Small intestine (tissue), 7 donors: ENCODE results near the gene LTBP4. TPM values are rescaled to one million over a fixed set of nuclear protein-coding genes. Genes with fewer than 3 reads are reported as not detected.

Experiments
- DNase-seq, 2 donors: peaks; one replicate each; pipeline versions ENCODE4 v3.0.0 to v3.0.0-alpha.2; 2013
- FAIRE-seq: peaks from 2 replicates; lab custom pipeline; 2012; peaks lifted over from hg19 to GRCh38; lab: Jason Lieb, UNC
- H3K27ac ChIP-seq, 3 donors: one replicate each; pipeline ENCODE4 v1.5.1; 2013; ENCODE audit warnings: low read length in 2 of 3, mild to moderate bottlenecking in 2 of 3, control low read depth in 1 of 3, inconsistent platforms in 1 of 3, low read depth in 1 of 3, moderate library complexity in 1 of 3
- H3K27me3 ChIP-seq, 3 donors: one replicate each; pipeline ENCODE4 v1.6.1; 2013; ENCODE audit warnings: low read length in 3 of 3, inconsistent platforms in 1 of 3; ENCODE audit not compliant: control insufficient read depth in 3 of 3, insufficient read depth in 3 of 3
- H3K36me3 ChIP-seq, 3 donors: one replicate each; pipeline ENCODE4 v1.6.1; 2013; ENCODE audit warnings: low read length in 3 of 3, inconsistent platforms in 1 of 3, low read depth in 1 of 3, mild to moderate bottlenecking in 1 of 3, moderate library complexity in 1 of 3; ENCODE audit not compliant: control insufficient read depth in 3 of 3, insufficient read depth in 2 of 3
- H3K4me1 ChIP-seq, 3 donors: one replicate each; pipeline ENCODE4 v1.6.1; 2013; ENCODE audit warnings: low read length in 2 of 3, inconsistent platforms in 1 of 3, low read depth in 1 of 3, mild to moderate bottlenecking in 1 of 3, moderate library complexity in 1 of 3; ENCODE audit not compliant: control insufficient read depth in 3 of 3, insufficient read depth in 2 of 3
- H3K4me3 ChIP-seq, 3 donors: one replicate each; pipeline ENCODE4 v1.5.1; 2013; ENCODE audit warnings: low read length in 3 of 3, control low read depth in 1 of 3, inconsistent platforms in 1 of 3, low read depth in 1 of 3, mild to moderate bottlenecking in 1 of 3, moderate library complexity in 1 of 3
- H3K9me3 ChIP-seq, 2 donors: one replicate each; pipeline ENCODE4 v1.6.1; 2013; ENCODE audit warnings: low read depth in 1 of 2, low read length in 1 of 2; ENCODE audit not compliant: control insufficient read depth in 2 of 2, insufficient read depth in 1 of 2
- WGBS, 3 donors: extraction: QIAGEN DNeasy Blood & Tissue Kit; methylation state at CpG; one replicate each; pipeline ENCODE4 v1.1.7; 2013; 5-methylcytosine and 5-hydroxymethylcytosine counted together
- polyA plus RNA-seq, 4 donors: library from polyadenylated mRNA; stranded (reverse) in 3 of 4; unstranded in 1 of 4; fragments of 200-250 nt in 3 of 4; fragments of 120-200 nt in 1 of 4; gene quantifications; one replicate each; pipeline versions ENCODE4 v1.2.1 to v1.2.3, GENCODE V29; 2013
- donor health status: healthy with polysubstance abuse.
- donor health status: control.
- donor health status: control.
- donor health status: Bipolar disorder and iron deficiency.
- donor health status: healthy.

The LTBP4 gene
- polyA plus RNA-seq, 4 donors, result 63.3 to 222 (median 116) TPM

DNA sequence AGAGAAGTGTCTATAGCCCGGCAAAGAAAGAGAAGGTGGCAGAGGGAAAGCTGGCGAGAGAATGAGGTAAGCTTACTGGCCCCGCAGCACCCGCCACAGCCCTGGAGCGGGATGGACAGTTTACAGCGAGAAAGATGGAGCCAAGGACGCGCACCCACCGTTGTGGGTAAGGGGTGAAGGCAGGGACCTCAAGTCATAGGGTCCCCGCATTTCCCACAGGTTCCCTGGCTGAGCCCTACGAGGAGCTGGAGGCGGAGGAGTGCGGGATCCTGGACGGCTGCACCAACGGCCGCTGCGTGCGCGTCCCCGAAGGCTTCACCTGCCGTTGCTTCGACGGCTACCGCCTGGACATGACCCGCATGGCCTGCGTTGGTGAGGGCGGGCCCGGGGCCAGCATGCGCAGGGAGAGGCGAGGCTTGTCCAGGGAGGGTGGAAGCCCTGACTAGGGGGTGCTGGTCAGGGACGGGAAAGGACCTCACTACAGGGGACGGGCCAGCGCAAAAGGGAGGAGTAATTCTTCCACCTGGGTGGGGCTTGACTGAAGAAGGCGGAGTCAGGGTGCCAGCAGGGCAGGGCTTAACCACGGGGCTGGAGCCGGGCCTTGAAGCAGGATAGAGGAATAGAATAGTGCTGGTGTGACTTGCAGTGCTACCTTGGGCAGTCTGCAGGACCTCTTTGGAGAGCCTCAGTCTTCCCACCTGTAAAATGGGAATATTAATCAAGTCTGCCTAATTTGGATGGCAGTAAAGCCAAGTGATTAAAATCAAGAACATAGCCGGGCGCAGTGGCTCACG lies 26.5 kb downstream of the LTBP4 start:
- WGBS, 3 donors, result 88 to 92% (median 90%) methylated on average over 39 of the region's 39 CpGs
- no peak overlapping the region for H3K4me3 ChIP-seq
- H3K27ac ChIP-seq, result no peak overlapping the region
- H3K27me3 ChIP-seq, result no peaks in the 10 kb centered on the region
- H3K9me3 ChIP-seq, result no peaks in the 10 kb centered on the region
- H3K4me1 ChIP-seq, result no peaks in the 10 kb centered on the region
- peaks cover 8 to 62% (median 12%) of the 10 kb centered on the region in 3 donors for H3K36me3 ChIP-seq
- FAIRE-seq (no peak), DNase-seq (no peak)

DNA sequence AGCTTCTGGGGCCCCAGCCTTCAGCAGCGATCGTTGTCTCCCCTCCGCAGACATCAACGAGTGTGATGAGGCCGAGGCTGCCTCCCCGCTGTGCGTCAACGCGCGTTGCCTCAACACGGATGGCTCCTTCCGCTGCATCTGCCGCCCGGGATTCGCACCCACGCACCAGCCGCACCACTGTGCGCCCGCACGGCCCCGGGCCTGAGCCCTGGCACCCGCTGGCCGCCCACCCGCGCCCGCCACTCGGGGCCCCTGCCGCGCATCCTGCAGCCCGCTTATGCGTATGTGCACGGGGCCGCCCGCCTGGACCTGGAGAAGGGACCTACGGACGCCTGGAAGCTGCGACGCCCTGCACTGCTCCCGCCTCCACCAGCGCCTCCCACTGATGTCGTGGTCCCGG lies 28.2 kb downstream of the LTBP4 start:
- Histone ChIP-seq H3K4me1 (peaks cover 0 to 2% (median 0%) of the 10 kb centered on the region in 3 donors), H3K27ac (no peak overlapping the region), H3K27me3 (no peaks in the 10 kb centered on the region), H3K4me3 (no peak overlapping the region), H3K36me3 (peaks cover 6 to 48% (median 8%) of the 10 kb centered on the region in 3 donors), H3K9me3 (no peaks in the 10 kb centered on the region)
- no peak for DNase-seq
- no peak for FAIRE-seq
- WGBS, 3 donors, result 95 to 97% (median 96%) methylated on average over 31 to 42 of the region's 42 CpGs

DNA sequence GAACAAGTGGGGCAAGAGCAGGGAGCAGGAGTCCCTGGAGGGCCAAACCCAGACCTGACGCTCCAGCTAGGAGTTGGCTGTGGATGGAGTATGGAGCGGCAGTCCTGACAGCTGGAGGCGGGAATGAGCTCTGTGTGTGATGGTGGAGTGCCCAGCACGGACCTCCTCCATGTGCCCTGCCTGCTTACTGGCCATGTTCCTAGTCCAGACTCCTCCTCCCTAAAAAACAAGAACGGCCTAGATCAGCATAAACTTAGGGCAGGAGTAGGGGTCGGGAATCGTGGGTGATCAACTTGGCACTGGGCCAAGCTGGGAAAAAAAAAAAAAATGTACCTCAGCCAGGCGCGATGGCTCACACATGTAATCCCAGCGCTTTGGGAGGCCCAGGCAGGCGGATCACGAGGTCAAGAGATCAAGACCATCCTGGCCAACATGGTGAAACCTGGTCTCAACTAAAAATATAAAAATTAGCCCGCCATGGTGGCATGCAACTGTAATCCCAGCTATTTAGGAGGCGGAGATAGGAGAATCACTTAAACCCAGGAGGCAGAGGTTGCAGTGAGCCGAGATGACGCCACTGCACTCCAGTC lies 29.5 kb downstream of the LTBP4 start:
- no peaks in the 10 kb centered on the region for H3K9me3 ChIP-seq
- FAIRE-seq (no peak), DNase-seq (no peak)
- 64 to 78% (median 65%) methylated on average over 16 of the region's 16 CpGs for WGBS, 3 donors
- H3K27me3 ChIP-seq, result peaks cover 0 to 4% (median 0%) of the 10 kb centered on the region in 3 donors
- peaks cover 0 to 2% (median 0%) of the 10 kb centered on the region in 3 donors for H3K4me1 ChIP-seq
- peaks cover 5 to 43% (median 8%) of the 10 kb centered on the region in 3 donors for H3K36me3 ChIP-seq
- no peak overlapping the region for H3K4me3 ChIP-seq
- no peak overlapping the region for H3K27ac ChIP-seq

DNA sequence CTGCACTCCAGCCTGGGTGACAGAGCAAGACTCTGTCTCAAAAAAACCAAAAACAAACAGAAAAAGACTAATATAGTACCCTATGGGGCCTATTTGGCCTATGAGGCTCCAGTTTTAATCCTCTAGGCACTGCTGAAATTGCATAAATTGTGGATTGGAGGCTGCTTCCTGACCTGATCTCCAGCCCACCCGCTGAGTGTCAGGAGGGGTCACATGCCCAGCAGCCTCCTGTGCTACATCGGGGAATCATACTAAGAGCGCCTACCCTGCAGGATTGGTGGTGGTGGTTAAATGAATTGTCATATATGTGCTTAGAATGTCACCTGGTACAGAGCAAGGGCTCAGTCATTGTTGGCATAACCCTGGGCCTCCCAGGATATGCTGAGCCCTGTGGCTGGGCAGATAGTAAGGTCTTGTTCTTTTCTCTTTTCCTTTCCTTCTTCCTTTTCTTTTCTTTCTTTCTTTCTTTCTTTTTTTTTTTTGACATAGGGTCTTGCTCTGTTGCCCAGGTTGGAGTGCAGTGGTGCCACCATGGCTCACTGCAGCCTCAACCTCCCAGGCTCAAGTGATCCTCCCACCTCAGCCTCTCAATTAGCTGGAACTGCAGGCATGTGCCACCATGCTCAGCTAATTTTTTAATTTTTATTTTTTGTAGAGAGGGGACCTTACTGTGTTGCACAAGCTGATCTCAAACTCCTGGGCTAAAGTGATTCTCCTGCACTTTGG lies 31.3 kb downstream of the LTBP4 start:
- Histone ChIP-seq H3K9me3 (no peaks in the 10 kb centered on the region), H3K27me3 (peaks cover 0 to 4% (median 0%) of the 10 kb centered on the region in 3 donors), H3K27ac (no peak overlapping the region), H3K36me3 (peaks cover 0 to 25% (median 8%) of the 10 kb centered on the region in 3 donors), H3K4me3 (no peak overlapping the region), H3K4me1 (peaks cover 0 to 2% (median 0%) of the 10 kb centered on the region in 3 donors)
- FAIRE-seq (no peak), DNase-seq (no peak)
- 85 to 89% (median 86%) methylated on average over 3 of the region's 3 CpGs for WGBS, 3 donors

DNA sequence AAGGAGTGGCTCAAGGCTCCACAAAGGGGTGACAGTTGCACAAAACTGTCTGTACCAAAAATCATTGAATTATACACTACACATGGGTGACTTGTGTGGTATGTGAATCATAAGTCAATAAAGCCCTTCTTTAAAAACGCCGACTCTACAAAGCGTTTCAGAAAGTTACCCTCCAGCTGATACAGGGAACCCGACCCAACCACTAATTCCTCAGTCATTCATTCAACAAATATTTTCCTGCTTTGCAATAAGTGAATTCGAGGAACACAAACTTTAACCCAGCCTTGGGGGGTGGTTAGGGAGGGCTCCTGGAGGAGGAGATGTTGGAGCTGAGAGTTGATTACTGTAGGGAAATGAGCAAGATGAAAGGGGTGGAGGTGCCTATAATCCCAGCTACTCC lies 32.0 kb downstream of the LTBP4 start:
- H3K4me3 ChIP-seq, result no peak overlapping the region
- WGBS, 3 donors, result 76 to 82% (median 81%) methylated on average over 5 of the region's 5 CpGs
- no peak overlapping the region for H3K27ac ChIP-seq
- H3K9me3 ChIP-seq, result no peaks in the 10 kb centered on the region
- FAIRE-seq, result no peak
- H3K4me1 ChIP-seq, result peaks cover 0 to 2% (median 0%) of the 10 kb centered on the region in 3 donors
- DNase-seq, result no peak
- peaks cover 0 to 18% (median 5%) of the 10 kb centered on the region in 3 donors for H3K36me3 ChIP-seq
- H3K27me3 ChIP-seq, result peaks cover 0 to 4% (median 0%) of the 10 kb centered on the region in 3 donors

DNA sequence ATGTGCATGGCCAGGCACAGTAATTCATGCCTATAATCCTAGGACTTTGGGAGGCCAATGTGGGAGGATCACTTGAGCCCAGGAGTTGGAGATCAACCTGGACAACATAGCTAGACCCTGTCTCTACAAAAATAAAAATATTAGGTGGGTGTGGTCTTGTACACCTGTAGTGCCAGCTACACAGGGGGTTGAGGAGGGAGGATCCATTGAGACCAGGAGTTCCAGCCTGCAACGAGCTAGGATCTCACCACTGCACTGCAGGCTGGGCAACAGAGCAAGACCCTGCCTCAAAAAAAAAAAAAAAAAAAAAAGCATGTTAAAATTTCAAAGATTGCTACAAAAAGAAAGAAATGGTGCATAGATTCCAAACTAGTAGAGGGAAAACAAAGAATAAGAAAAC lies 37.2 kb downstream of the LTBP4 start:
- H3K27ac ChIP-seq, result no peak overlapping the region
- no peaks in the 10 kb centered on the region for H3K9me3 ChIP-seq
- 56 to 72% (median 61%) methylated on average over 1 of the region's 1 CpG for WGBS, 3 donors
- H3K4me3 ChIP-seq, result no peak overlapping the region
- no peak for FAIRE-seq
- DNase-seq, result no peak
- H3K36me3 ChIP-seq, result no peaks in the 10 kb centered on the region
- peaks cover 0 to 2% (median 0%) of the 10 kb centered on the region in 3 donors for H3K4me1 ChIP-seq
- peaks cover 0 to 4% (median 0%) of the 10 kb centered on the region in 3 donors for H3K27me3 ChIP-seq

DNA sequence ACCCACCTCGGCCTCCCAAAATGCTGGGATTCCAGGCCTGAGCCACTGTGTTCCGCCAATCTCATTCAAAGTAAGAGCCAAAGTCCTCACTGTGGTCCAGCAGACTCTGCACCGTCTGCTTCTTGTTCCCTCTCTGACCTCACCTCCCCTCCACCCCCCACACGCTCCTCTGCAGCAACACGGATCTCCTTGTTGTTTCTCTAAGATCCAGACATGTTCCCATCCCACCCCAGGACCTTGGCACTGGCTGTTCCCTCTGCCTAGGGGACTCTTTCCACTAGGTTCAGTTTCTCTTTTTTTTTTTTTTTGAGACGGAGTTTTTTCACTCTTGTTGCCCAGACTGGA lies 38.4 kb downstream of the LTBP4 start:
- H3K9me3 ChIP-seq, result no peaks in the 10 kb centered on the region
- FAIRE-seq (no peak), DNase-seq (no peak)
- 68 to 78% (median 68%) methylated on average over 6 of the region's 6 CpGs for WGBS, 3 donors
- no peak overlapping the region for H3K4me3 ChIP-seq
- no peaks in the 10 kb centered on the region for H3K36me3 ChIP-seq
- peak overlapping the region in 1 of 3 donors; percentile 11 for H3K27ac ChIP-seq
- no peaks in the 10 kb centered on the region for H3K4me1 ChIP-seq
- peaks cover 0 to 4% (median 0%) of the 10 kb centered on the region in 3 donors for H3K27me3 ChIP-seq

DNA sequence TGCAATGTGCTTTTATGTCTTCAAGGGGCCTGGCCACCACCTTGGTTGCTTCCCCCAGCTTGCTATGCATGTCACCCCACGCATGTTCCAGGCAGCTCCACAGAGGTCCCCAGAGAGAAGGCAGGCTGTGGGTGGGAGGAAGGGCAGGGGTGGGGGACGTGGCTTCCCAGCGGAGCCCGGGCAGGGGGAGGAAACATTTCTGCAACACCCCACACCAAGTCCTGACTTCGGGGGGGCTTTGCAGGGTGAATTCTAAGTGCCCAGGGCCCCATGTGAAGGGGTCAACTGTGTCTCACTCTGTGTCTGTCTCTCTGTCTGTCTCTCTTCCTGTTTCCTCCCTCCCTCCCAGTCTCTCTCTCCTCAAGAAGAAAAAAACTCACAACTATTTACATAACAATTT lies 39.6 kb downstream of the LTBP4 start:
- WGBS, 3 donors, result 23 to 71% (median 48%) methylated on average over 5 of the region's 5 CpGs
- Histone ChIP-seq H3K9me3 (no peaks in the 10 kb centered on the region), H3K27ac (peak overlapping the region in 2 of 3 donors; percentile 13 to 25), H3K4me1 (no peaks in the 10 kb centered on the region), H3K36me3 (no peaks in the 10 kb centered on the region), H3K4me3 (no peak overlapping the region), H3K27me3 (no peaks in the 10 kb centered on the region)
- FAIRE-seq (no peak), DNase-seq (no peak)
